OCI-LY1 (cell line): ENCODE results near the gene ARID3C.

Experiments
- EZH2 ChIP-seq: fragments of 200-600 bp; sonication (generic), shearing (Covaris generic); IDR thresholded peaks from 2 replicates; pipeline ENCODE4 v1.8.0; 2017; ENCODE audit warnings: borderline replicate concordance, mixed run types, mild to moderate bottlenecking, antibody characterized with exemption, low read length, moderate library complexity, mixed read lengths
- TF ChIP-seq, protein P1 (sequence below): fragments of 200-600 bp; sonication (generic), shearing (Covaris generic); IDR thresholded peaks from 2 replicates; pipeline ENCODE4 v1.5.1; 2017; ENCODE audit warnings: mild to moderate bottlenecking, antibody characterized with exemption, low read length, moderate library complexity, mixed read lengths

DNA sequence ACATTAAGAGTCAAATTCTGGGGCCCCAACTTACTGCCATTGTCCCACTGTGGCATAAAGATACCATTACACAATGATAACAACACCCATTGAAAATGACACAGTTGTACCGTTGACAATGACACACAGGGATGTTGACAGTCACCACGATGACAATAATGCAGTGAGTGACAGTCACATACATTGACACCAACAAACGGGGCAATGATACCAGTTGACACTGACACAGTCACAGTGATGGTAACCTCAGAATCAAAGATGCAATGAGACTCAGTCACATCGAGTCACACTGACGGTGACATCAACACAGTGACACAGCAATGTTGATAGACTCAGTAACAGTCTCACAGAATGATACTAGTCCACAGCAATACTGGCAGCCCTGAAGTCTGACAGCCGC, 56.2 kb downstream of the ARID3C start:
- TF ChIP-seq EZH2, result no peak
- TF ChIP-seq, protein P1, sequence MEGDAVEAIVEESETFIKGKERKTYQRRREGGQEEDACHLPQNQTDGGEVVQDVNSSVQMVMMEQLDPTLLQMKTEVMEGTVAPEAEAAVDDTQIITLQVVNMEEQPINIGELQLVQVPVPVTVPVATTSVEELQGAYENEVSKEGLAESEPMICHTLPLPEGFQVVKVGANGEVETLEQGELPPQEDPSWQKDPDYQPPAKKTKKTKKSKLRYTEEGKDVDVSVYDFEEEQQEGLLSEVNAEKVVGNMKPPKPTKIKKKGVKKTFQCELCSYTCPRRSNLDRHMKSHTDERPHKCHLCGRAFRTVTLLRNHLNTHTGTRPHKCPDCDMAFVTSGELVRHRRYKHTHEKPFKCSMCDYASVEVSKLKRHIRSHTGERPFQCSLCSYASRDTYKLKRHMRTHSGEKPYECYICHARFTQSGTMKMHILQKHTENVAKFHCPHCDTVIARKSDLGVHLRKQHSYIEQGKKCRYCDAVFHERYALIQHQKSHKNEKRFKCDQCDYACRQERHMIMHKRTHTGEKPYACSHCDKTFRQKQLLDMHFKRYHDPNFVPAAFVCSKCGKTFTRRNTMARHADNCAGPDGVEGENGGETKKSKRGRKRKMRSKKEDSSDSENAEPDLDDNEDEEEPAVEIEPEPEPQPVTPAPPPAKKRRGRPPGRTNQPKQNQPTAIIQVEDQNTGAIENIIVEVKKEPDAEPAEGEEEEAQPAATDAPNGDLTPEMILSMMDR, result no peak
